ENCODE data around the gene FAM3A. TPM values are rescaled to one million over a fixed set of nuclear protein-coding genes. Genes with fewer than 3 reads are reported as not detected.

Gene FAM3A
- total and polyA plus RNA-seq, 8 donors, result 27.1 to 45.3 (median 34.8) TPM

DNA sequence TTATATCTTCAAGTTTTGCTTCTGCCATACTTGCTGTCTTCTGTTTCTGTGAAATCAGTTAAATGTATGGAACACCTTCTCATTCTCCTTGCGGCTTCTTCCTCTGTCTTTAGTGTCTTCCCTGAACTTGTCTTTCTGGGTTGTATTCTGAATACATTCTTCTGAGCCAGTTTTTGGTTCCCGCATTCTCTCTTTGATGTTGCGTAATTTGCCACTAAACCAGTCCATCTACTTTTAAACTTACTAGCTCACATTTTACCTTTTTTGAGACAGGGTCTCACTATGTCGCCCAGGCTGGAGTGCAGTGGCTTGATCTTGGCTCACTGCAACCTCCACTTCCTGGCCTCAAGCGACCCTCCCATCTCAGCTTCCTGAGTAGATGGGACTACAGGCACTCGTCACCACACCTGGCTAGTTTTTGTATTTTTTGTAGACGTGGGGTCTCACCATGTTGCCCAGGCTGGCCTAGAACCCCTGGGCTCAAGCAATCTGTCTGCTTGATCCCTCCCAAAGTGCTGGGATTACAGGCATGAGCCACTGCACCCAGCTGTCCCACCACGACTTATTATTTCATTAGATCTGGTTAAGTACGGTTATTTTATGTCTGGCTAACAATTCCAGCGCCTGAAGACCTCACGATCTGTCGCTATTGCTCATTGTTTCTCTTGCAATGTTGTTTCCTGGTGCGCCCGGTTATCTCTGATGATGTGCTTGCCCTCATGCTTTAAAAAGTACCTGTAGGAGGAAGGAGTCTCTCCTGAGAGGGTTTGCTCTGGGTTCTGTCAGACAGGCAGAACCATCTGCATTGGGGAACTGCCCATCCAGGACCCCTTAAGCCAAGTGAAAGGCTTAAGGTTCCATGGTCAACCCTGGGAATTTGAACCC is 9.8 kb upstream of the FAM3A start:
- no peak for ATAC-seq
- Histone ChIP-seq H3K4me1 (no peaks in the 10 kb centered on the region), H3K27ac (no peak overlapping the region), H3K9me3 (no peaks in the 10 kb centered on the region), H3K4me3 (no peak overlapping the region), H3K36me3 (no peaks in the 10 kb centered on the region), H3K27me3 (no peaks in the 10 kb centered on the region)
- TF ChIP-seq, protein P1, sequence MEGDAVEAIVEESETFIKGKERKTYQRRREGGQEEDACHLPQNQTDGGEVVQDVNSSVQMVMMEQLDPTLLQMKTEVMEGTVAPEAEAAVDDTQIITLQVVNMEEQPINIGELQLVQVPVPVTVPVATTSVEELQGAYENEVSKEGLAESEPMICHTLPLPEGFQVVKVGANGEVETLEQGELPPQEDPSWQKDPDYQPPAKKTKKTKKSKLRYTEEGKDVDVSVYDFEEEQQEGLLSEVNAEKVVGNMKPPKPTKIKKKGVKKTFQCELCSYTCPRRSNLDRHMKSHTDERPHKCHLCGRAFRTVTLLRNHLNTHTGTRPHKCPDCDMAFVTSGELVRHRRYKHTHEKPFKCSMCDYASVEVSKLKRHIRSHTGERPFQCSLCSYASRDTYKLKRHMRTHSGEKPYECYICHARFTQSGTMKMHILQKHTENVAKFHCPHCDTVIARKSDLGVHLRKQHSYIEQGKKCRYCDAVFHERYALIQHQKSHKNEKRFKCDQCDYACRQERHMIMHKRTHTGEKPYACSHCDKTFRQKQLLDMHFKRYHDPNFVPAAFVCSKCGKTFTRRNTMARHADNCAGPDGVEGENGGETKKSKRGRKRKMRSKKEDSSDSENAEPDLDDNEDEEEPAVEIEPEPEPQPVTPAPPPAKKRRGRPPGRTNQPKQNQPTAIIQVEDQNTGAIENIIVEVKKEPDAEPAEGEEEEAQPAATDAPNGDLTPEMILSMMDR (IDR thresholded peaks at IDR 0.05), result no peak
- DNase-seq, result no peak
- intact Hi-C loops (cut with DNase I), result no loop called here

DNA sequence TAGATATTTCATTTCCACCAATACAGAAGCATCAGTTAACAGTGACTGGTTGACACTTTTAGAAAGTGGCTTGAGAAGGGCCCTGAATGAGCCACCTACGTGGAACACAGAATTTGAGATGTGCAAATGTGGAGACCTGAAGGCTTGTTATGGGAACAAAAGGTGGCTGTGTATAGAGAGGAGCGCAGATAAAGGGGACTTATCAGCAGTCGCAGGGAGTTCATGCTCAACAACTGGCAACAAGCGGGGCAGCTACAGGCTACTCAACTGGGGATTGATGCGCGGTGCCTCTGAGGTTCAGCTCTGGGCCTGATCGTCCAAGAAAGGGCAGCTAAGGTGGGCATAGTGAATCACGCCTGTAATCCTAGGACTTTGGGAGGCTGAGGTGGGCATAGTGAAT is 3.4 kb upstream of the FAM3A start:
- Histone ChIP-seq H3K27me3 (no peaks in the 10 kb centered on the region), H3K4me1 (peaks cover 0 to 5% of the 10 kb centered on the region in 2 donors), H3K36me3 (no peaks in the 10 kb centered on the region), H3K9me3 (no peaks in the 10 kb centered on the region), H3K4me3 (no peak overlapping the region), H3K27ac (no peak overlapping the region)
- ATAC-seq (no peak), DNase-seq (no peak)
- TF ChIP-seq, protein P1 (IDR thresholded peaks at IDR 0.05), result no peak
- intact Hi-C loops (cut with DNase I), result no loop called here

DNA sequence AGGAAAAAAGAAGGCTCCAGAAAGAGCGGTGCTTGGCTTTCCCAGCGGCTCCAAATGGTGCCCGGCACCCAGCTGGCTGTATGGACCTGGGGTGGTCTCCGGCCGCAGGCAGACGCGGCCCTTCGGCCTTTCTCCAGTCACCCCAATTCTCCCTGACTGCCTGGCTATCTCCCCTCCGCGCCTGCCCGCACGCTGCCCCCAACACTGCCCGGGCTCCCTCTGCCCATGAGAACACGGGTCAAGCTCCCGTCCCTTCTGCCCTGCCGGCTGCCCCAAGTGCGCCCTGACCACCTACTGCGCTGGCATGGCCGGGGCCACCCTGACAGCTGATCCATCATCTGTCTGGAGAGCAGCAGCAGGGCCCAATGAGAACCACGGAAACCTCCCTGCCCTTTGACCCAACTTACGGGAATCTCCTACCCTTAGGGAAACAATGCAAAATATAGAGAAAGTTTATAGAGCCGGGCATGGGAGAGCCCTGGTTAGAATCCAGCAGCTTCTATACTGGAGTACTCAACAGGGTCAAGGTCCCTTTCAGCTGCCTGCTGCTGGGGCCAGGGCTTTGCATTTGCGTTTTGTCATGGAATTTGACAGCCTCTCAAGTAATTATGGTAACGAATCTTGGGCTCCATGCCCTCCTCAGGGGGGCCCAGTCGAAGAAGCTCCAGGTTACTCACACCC is 1.2 kb upstream of the FAM3A start:
- TF ChIP-seq, protein P1 (IDR thresholded peaks at IDR 0.05), result no peak

DNA sequence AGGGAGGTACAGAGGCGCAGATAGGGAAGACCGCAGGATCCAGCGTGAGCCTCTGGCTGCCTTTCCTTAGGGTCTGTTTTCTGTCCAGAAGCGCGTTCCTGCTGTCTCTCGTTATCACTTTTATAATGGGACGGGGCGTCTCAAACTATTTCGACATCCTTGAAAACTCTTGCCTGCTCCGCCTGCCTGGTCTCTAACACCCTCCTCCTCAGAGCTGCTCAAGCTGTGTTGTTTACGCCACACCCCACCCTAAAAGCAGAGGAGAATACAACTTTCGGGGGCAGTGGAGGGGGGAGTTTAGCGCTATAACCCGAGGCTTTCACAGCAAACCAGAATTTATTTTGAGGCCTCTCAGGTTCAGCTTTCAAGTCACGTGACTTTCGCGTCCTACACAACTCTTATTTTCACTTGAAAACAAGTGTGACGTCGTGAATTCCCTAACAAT is 646 bp upstream of the FAM3A start:
- Histone ChIP-seq H3K27me3 (no peaks in the 10 kb centered on the region), H3K36me3 (no peaks in the 10 kb centered on the region), H3K27ac (peak overlapping the region; percentile 86 to 91), H3K4me3 (peak overlapping the region; percentile 19 to 59), H3K4me1 (peaks cover 0 to 5% of the 10 kb centered on the region in 2 donors), H3K9me3 (no peaks in the 10 kb centered on the region)
- intact Hi-C loops (cut with DNase I), result no loop called here
- ATAC-seq, result peak; percentile 26
- DNase-seq, result peak in 2 of 4 donors; percentile 89 to 92
- TF ChIP-seq, protein P1 (IDR thresholded peaks at IDR 0.05), result no peak

More for the DNA sequence above, 1.2 kb upstream of the FAM3A start:
- H3K4me3 ChIP-seq, result peak overlapping the region in 1 of 2 donors; percentile 59
- ATAC-seq (no peak), DNase-seq (peak in 2 of 4 donors; percentile 41 to 49)
- H3K27me3 ChIP-seq, result no peaks in the 10 kb centered on the region
- H3K4me1 ChIP-seq, result peaks cover 0 to 5% of the 10 kb centered on the region in 2 donors
- intact Hi-C loops (cut with DNase I), result no loop called here
- H3K27ac ChIP-seq, result peak overlapping the region; percentile 86 to 91
- H3K36me3 ChIP-seq, result no peaks in the 10 kb centered on the region
- no peaks in the 10 kb centered on the region for H3K9me3 ChIP-seq
